GM19467 (cell line): ENCODE results near the gene ABCC11.

Experiments used
- ATAC-seq: cut with Tn5 transposase; IDR thresholded peaks from one replicate; pipeline ENCODE4 v1.9.1; 2021; ENCODE audit warnings: mild to moderate bottlenecking, moderate library complexity; ENCODE audit not compliant: unreplicated experiment

Gene ABCC11

DNA sequence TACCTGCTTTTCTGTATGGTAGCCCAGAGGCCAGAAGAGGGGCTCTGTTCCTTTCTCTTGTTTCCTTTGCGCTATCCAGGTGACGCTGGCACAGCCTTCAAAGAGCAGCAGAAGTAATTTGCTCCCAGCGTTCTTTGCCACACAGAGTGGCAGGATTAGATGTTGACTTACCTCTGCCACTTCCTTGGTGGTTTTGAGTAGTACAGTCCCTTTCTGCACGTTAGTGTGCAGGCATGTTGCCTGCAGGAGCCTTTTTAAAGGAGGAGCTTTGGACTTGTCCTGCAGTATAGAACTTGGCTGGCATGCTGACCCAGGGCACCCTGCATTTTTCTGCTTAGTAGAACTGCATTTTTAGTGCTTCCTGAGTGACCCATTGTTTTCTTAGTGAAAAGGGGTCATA, at the start of gene ABCC11:
Gene ABCC11 (minus strand): TSS at position 229 of the 400 bp plus-strand sequence. CDS start 15,618 bp downstream, outside the sequence.
- no peak for ATAC-seq

DNA sequence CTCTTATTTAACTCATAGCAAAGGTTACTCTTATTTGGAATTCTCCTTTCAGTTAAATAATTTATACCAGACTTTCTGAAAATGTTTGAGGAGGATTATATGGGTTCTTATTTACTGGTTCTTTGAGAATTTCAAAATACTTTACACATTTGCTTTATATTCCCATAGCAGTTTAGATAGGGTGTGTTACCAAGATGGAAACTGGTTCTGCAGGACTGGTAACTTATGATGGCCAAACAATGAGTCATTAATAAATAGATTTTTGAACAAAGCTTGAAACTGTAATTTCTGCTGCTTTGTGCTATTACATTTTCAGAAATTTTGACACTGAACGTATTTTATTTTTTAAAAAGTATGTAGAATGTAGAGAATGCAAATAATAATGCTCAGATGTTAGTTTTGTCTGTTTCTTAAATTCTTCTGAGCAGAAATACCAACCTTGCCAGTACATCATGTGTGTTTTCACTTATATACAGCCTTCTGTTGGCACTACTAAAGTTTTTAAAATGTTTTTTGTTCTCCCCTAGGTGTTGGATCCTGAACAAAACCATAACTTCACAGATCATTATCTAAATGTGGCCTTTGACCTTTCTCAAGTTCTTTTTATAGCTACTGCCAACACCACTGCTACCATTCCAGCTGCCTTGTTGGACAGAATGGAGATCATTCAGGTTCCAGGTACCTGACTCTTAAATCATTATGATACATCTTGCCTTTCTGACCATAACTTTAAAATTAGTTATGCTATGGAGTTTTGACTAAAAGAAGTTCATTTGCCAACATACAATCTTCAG, 48.3 kb upstream of the ABCC11 start:
- ATAC-seq = no peak

DNA sequence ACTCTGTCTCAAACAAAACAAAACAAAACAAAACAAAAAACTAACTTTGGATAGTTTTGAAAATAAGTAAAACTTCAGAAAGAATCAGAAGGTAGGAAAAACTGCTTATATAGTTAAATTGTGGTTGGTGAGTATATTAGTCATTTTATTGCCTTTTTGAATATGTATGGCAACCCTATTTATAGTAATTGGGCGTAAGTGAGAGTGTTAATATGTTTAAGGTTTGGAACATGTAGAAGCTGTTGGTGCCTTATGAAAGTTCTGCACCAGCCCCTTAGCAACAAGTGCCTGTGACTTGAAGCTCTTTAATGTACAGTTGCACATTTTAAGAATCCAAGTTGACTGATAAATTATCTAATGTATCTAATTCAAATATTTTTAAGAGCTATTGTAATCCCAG, 47.4 kb upstream of the ABCC11 start:
- ATAC-seq = no peak

DNA sequence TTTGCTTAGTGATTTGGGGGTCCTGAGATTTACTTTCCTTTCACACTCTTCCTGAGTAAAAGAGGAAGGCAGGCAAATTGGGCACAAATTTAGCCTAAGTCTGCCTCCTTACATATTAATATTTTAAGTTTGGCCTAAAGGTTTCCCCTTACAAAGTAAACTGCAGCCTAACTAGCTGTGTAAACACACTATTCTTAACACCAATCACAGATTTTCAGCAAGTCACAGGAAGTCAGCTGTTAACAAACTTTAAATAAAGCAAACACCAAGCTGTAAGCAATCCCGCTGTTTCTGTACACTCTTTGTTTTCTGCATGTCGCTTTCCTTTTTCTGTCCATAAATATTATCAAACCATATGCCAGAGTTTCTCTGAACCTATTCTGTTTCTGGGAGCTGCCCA, 45.1 kb upstream of the ABCC11 start:
- no peak for ATAC-seq

DNA sequence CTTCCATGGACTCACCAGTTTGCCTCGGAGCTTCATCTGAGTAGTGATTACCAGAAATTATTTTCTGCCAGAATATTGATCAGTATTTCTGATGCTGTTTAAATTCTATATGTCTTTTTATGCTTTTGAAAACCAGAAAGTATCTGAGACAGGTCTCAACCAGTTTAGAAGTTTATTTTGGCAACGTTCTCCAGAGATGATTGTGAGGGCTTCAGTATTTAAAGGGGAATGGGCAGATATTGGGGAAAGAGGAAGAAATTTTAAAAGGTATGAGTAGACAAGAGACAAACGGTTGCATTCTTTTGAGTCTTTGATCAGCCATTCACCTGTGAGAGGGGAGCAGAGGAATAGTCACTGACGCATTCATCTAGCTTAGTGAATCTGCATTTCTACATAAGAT, 44.4 kb upstream of the ABCC11 start:
- no peak for ATAC-seq

DNA sequence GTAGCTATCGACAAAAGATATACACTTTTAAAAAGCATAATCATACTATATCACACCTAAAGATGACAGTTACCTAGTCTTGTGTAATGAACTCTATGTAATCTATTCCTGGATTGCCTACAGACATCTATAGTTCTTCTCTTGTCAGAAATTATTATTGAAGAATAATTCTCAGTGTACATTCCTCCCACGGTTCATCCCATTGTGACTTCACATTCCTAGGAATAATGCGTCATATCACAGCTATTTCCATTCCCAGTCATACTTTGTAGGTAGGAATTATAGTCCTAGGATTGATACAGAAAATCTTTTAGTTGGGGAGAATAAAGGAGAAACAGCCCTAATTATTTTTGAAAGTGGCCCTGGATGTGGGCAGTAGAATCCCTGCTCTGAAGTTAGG, 44.0 kb upstream of the ABCC11 start:
- no peak for ATAC-seq

DNA sequence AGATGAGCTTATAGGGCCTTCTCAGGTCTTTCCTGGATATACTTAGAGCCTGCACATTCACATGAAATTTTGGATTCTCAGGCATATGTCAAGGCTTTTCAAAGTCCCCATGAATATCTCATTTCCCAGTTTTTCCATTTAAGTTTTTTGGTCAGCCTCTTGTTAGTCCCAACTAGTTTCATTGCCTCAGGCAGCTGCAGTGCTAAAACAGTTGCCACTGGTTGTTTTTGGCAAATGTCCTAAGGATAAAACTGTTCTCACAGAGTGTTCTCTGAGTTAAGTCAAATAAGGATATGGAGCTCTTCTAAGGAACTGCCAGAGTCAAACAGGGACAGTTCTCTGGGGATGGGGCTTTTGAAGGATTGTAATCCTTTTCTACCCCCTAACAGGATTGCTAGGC, 39.9 kb upstream of the ABCC11 start:
- no peak for ATAC-seq

DNA sequence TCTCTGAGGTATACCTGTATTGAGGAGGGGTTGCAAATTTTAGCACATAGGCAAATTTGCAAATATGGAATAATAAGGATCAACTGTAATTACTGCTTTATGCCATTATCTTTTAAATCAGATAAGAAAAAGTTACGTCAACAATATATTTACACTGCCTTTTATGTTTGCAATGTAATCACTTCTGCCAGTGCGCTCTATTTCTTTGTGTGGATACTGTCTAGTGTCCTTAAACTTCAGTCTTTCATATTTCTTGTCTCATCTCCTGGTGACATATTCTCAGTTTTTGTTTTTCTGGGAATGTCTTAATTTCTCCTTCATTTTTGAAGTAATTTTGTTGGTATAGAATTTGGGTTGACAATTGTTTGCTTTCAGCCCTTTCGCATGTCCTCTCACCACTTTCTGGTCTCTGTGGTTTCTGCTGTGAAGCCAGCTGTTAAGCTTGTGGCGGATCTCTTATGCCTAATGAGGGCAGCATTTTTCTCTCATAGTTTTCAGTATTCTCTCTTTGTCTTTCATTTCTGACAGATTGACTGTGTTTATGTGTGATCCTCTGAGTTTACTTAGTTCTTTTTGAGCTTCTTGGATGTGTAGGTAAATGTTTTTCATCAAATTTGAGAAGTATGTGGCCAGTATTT, 37.6 kb upstream of the ABCC11 start:
- peak; percentile 69 for ATAC-seq

DNA sequence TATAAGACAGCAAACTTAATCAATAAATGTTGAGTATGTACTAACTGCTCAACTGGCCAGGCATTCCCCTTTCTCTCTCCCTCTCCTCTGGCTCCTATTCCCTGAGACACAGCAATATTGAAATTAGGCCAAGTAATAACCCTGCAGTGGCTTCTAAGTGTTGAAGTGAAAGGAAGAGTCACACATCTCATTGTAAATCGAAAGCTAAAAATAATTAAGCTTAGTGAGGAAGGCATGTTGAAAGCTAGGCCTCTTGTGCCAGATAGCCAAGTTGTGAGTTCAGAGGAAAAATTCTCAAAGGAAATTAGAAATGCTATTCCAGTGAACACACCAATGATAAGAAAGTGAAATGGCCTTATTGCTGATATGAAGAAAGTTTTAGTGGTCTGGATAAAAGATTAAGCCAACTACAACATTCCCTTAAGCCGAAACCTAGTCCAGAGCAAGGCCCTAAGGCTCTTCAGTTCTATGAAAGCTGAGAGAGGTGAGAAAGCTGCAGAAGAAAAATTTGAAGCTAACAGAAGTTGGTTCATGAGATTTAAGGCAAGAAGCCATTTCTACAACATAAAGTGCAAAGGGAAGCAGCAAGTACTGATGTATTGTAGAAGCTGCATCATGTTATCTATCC, 35.4 kb upstream of the ABCC11 start:
- no peak for ATAC-seq

DNA sequence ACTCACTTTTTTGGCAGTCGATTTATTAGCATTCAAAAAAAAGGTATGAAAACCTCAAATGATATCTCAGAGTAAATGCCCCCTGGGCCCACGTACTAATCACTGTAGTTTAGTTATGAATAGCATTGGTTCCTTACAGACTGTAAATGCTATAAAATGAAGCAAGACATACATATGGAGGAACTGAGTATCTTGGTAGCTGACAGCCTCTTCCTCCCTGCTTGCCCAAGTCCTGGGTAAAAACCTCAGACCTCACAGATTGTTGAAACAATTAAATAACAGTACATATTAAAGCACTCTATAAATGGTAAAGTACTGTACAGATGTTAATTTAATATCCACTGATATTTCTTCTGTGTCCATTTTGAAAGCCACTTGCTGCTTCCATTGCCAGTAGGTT, 33.2 kb upstream of the ABCC11 start:
- no peak for ATAC-seq

DNA sequence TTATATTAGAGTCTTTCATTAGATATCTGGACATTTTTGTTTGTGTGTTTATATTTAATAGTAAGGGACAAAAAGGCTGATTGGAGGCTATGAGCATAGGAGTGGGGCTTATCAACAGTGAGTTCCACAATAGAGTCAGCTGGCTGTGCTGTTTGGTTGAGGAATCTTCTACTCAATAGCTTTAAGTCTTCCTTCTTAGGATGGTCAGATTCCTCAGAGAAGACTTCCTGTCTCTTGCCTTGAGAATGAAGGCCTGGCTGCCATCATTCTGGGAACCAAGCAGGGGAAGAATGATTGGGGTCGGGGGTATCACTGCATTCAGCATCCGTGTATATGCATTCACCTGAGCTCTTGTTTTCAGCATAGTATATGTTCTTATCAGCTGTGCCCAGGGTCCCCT, 31.9 kb upstream of the ABCC11 start:
- ATAC-seq = no peak

DNA sequence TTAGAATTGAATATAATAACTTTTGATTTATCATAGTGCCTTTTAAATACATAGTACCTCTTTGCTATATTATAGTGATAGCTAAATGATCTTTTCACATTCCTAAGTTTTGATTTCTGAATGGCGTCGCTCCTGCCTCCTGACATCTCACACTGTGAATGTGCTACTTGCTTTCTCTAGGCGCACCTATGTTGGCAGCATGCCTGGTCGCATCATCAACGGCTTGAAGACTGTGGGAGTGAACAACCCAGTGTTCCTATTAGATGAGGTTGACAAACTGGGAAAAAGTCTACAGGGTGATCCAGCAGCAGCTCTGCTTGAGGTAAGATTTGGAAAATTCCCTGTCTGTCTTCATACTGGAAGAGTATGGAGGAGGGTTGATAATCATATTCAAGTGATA, 29.8 kb upstream of the ABCC11 start:
- no peak for ATAC-seq

DNA sequence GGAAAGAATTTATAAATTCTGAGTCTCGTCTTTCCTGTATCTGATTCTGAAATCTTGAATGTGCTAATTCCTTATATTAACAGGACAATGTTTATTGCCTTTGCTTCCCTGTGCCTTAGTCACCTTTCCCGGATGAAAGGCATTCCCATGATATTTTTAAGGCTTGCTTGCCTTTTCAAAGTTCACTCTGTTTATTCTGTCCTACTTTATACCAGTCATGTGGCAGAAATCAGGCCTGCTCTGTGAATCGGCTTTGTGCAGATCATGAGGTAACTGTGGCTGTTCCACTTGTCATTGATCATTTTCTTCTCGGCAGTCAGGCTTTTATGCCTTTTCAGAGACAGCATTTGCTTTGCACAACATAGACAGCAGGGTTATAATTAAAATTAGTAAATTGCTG, 28.8 kb upstream of the ABCC11 start:
- ATAC-seq = no peak

DNA sequence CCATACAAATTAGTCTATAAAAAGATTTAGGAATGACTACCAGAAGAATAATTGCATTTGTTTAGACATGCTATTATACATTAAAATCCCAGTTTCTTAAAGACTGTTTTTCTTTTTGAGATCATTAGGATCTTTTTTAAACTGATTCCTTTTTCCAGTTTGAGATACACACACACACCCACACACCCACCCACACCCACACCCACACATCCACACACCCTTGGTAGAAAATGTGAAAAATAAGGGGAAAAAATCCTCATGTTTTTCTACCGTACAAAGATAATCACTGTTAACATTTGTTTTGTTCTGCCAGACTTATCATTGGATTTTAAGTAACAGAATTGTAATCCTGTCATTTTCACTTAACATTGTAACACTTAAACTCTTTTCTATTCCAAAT, 27.1 kb upstream of the ABCC11 start:
- ATAC-seq = no peak

DNA sequence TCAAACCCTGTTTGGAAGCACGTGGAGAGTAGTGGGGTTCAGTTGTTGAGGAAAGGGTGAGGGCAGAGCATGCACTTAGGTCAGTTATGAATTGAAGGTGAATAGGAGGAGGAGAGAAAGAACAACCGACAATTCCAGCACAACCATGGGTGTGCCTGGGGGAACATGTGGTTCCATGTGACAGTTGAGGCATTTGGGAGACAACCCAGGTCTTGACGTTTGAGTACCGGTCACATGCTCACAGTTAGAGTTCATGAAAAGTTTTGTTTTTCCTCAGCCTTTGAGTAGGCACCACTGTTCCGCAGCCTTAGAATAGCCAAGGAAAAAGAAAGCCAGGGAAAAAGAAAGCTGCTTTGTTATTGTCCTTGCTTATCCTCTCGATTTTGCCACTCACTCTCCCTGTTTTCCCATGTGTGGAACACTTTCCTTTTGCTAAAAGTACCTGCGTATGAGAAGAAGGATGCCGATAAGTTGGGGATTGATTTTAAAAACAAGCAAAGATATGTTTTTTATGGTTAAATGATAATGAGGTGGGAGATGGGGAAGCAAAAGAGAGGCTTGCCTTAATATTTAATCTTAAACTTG, 25.6 kb upstream of the ABCC11 start:
- ATAC-seq = no peak

DNA sequence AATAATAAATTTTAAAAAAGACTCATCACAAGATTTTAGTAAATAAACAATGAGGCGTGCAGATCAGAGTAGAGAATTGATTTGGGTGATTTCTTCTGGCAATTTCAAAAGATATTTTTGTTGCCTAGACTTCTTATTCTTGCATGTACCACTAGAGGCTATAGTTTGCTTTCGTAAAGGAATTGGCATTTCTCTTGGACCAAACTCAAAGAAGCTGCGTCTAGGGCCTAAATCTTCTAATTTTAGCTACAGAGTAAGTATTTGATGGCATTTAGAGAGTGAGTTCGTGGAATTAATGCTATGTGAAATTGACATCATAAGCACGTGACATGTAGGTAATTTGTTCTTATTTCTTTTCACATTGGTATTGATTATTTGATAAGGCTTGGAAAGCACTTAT, 24.4 kb upstream of the ABCC11 start:
- ATAC-seq = no peak

DNA sequence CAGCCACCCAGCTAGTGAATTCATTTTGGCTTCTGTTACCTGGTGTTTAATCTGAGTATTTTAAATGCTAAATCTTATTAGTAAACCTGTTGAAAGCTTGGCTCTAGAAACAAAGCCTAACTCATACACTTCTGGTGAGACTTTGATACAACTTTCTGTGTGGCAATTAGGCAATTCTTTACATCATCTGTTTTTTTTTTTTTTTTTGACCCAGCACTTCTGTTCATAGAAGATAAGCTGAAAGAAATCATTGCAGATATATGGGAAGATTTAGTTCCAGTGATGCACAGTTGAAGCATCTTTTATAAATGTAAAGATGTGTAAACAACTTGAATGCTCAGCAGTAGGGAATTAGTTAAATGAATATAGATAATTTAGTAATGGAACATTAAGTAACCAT, 21.7 kb upstream of the ABCC11 start:
- ATAC-seq = no peak

DNA sequence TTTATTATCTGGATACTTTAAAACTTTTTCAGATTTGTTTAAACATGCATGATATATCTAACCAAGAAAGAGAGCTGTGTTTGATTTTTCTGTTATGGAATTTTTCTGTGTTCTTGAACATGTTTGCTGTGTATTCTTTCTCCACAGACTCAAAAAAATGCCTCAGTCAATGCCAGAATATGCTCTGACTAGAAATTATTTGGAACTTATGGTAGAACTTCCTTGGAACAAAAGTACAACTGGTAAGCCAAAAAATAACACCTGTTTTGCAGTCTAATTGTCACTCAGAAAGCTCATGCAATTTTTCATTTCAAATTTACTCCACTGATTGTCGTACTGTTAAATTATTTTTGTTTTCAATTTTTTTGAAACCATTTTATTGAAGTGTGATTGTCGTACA, 15.3 kb upstream of the ABCC11 start:
- ATAC-seq = no peak

DNA sequence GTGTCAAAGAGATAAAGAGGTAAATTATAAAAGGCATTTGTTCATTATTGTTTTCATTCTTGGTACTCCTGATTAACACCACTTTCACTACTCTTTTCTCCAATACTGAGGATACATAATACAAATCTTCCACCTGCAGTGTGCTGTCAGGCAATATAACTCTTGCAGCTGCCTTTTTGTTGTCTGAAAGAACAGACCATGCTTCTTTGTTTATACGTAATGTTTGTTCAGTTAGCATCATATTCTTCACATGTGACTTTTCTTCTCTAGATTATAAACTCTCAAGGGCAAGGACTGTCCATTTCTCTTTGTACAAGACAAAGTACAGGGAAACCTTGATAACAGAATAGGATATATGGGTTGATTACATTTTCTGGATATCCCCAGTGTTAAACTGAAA, 14.2 kb upstream of the ABCC11 start:
- ATAC-seq = no peak

DNA sequence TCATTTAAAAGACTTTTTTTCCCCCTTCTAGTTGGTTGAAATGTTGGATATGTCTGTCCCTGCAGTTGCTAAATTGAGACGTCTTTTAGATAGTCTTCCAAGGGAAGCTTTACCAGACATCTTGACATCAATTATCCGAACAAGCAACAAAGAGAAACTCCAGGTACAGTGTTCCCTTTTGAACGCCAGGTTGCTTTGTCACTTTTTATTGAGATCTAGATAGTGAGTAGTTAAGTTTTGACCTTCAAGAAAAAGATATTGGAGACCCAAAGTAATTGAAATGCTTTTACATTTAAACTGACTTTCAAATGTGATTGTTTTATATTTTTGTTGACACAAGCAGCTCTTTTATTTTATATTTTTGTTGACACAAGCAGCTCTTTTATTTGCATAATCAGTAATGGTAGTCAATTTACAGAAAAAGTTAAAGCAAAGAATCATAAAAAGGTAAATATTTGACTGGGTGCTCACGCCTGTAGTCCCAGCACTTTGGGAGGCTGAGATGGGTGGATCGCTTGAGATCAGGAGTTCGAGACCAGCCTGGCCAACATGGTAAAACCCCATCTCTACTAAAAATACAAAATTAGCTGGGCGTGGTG, 9.3 kb upstream of the ABCC11 start:
- no peak for ATAC-seq

DNA sequence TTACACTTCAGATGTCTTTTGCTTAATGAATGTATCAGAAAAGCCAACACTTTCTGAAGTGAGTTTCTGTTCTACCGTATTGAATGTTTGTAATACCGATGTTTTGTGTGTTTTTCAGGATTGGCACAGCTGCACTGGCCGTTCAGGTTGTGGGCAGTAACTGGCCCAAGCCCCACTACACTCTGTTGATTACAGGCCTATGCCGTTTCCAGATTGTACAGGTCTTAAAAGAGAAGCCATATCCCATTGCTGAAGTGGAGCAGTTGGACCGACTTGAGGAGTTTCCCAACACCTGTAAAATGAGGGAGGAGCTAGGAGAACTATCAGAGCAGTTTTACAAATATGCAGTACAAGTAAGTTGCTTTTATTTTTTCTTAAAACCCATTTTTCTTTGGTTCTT, 4.7 kb upstream of the ABCC11 start:
- no peak for ATAC-seq
